ENCODE data around the gene HPD. TPM values are rescaled to one million over a fixed set of nuclear protein-coding genes. Genes with fewer than 3 reads are reported as not detected.

The HPD gene
- total RNA-seq, result not detected in 2 replicates

DNA sequence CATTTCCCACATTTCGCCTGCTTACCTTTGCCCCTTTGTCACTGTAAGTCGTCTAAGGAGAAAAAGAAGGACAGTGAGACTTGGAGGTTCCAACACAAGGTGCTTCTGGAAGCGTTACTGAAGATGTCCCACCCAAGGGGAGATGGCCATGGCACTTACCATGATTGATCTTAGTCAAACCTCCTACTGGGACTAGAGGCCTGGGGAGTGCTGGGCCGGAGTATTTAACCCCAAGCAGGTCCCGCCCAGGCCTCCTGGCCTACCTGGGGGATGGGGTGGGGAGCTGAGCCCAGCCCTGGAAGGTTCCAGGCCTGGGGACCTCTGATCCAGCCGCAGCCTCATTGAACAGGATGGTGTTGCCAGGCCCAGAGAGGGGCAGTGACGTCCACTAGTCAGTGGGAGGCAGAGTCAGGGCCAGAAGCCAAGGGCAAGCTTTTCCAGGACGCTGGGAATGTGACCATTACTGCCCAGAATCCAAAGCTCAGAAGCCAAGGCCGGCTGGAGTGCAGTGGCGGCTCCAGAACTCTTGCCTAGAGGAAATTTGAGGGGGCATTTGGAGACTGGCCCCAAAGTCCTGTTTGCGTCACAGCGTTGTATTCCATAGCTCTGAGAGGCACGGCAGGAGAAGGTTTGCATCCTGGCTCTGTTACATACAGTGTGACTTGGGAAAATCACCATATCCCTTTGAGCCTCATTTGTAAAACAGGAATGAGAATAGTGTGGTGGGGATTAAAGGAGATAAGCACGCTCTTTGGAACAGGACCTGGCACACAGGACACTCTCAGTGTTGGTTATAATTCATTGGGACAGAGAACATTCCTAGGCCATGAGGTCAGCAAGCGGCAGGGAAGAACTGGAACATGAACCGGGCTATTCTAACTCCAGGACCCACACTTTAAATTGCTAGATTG, at the start of gene HPD:
HPD (minus strand) TSS at position 198 of the 911 bp plus-strand sequence; CDS start at position 162, 36 bp downstream.

DNA sequence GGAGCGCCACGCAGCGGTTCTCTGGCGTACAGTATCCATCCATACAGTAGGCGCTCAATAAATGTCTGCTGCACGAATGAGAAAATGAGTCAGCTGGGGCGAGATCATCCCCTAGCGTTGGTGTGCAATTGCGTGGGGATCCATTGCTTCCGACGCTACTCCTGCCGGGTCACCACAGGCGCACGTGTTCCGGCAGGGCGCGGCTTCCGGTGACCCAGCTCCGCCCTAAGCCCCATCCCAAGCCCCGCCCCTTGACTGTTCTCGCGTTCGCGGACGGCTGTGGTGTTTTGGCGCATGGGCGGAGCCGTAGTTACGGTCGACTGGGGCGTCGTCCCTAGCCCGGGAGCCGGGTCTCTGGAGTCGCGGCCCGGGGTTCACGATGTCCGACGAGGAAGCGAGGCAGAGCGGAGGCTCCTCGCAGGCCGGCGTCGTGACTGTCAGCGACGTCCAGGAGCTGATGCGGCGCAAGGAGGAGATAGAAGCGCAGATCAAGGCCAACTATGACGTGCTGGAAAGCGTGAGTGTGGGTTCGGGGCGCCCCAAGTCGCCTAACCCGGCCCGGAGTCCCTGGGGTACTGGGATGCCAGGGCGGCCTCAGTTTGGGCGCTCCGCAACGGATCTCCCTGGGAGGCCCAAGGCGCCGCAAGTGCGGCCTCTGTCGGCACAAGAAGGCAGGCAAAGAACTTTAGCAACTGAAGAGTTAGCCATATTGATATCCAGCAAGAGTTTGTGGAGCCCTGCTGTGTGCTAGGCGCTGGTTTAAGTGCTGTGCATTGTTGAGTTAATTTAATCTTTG, 30.0 kb upstream of the HPD start, which contains the start of gene PSMD9:
PSMD9 (plus strand) TSS at position 313 of the 796 bp plus-strand sequence; CDS start at position 380, 67 bp downstream.

DNA sequence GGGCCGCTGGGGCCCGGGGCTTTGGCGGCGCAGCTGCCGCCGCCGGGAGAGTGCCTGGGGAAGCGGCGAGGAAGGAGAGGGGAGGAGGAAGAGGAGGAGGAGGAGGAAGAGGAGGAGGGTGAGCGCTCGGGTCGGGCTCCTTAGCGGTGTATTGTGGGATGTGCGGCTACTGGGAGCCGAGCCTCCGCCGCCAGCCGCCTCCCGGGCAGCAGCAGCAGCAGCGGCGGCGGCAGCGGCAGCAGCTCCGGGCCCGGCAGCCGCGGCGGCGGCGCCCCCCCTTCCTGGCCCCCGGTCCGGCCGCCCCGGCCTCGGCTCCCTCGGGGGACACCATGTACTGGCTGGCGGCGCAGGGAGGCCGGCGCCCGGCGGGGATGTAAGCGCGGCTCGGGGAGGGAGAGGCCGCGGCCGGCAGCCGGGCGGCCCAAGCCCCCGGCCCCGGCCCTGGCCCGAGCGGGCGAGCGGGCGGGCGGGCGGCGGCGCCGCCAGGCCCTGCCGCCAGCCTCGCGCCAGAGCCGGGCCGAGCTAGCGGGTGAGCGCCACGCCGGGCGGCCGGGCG, 54.7 kb downstream of the HPD start, which contains the start of gene SETD1B:
SETD1B (plus strand) TSS at position 149 of the 556 bp plus-strand sequence. CDS start 729 bp downstream, outside the sequence.

DNA sequence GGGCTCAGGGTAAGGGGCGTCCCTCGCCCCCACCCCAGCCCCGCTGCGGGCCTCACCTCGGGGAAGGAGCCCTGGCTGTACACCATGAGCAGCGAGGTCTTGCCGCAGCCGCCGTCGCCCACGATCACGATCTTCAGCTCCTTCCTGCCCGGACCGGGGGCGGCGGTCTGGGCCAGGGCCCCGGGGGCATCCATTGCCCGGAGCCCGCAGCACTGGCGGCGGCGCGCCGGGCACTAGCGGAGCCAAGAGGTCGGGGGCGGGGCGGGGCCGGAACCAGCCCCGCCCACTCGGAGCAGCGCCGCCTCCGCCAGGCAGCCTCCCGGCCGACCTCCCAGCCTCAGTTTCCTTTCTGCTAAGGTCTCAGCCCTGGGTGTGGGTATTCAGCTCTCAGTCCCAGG, 65.2 kb downstream of the HPD start, which contains the start of gene RHOF:
RHOF (minus strand) TSS at position 249 of the 398 bp plus-strand sequence; CDS start at position 194, 55 bp downstream.

Other genes with a start within 250 kb of the HPD start
- gene ORAI1, start 232.3 kb downstream of the HPD start, total RNA-seq, result 5.9 and 17.6 TPM in 2 replicates
- 0.18 and 0.30 TPM in 2 replicates for gene MORN3, start 189.2 kb downstream of the HPD start, total RNA-seq
- 15.4 and 22.7 TPM in 2 replicates for gene TMEM120B, start 146.1 kb downstream of the HPD start, total RNA-seq
- gene RHOF, start 65.2 kb downstream of the HPD start, total RNA-seq, result 11.0 and 13.5 TPM in 2 replicates
- gene SETD1B, start 54.9 kb downstream of the HPD start, total RNA-seq, result 3.3 and 6.0 TPM in 2 replicates
- 41.6 and 106 TPM in 2 replicates for gene PSMD9, start 29.9 kb upstream of the HPD start, total RNA-seq
- gene CFAP251, start 59.7 kb upstream of the HPD start, total RNA-seq, result 6.1 and 6.5 TPM in 2 replicates
- gene BCL7A, start 163.0 kb upstream of the HPD start, total RNA-seq, result 5.0 and 9.8 TPM in 2 replicates
- gene MLXIP, start 219.9 kb upstream of the HPD start, total RNA-seq, result 36.2 and 55.7 TPM in 2 replicates